Measurements from ENCODE around the gene TMEM86A.

Gene TMEM86A

GRCh38 chr11:18700375-18700774, 1.8 kb downstream of the TMEM86A start:
- no peak for DNase-seq (ENCODE audit: low spot score)

- DNase-seq (ENCODE audit: low spot score): no peak
Measured at GRCh38 chr11:18700872-18701271, 2.3 kb downstream of the TMEM86A start.

GRCh38 chr11:18701614-18702216, 3.1 kb downstream of the TMEM86A start:
- no peak for DNase-seq (ENCODE audit: low spot score)

GRCh38 chr11:18703001-18703763, 4.6 kb downstream of the TMEM86A start:
- no peak for DNase-seq (ENCODE audit: low spot score)

GRCh38 chr11:18704045-18704645, 5.6 kb downstream of the TMEM86A start:
- no peak for DNase-seq (ENCODE audit: low spot score)

GRCh38 chr11:18704698-18705097, 6.1 kb downstream of the TMEM86A start:
- no peak for DNase-seq (ENCODE audit: low spot score)

GRCh38 chr11:18705651-18706281, 7.2 kb downstream of the TMEM86A start:
- peak; percentile 38 for DNase-seq (ENCODE audit: low spot score)

- DNase-seq (ENCODE audit: low spot score): peak; percentile 87
Measured at GRCh38 chr11:18706330-18707243, 8.0 kb downstream of the TMEM86A start.

- no peak for DNase-seq (ENCODE audit: low spot score)
Measured at GRCh38 chr11:18707811-18708340, 9.3 kb downstream of the TMEM86A start.

- DNase-seq (ENCODE audit: low spot score): no peak
Measured at GRCh38 chr11:18709414-18709813, 10.8 kb downstream of the TMEM86A start.

GRCh38 chr11:18710545-18710944, 12.0 kb downstream of the TMEM86A start:
- no peak for DNase-seq (ENCODE audit: low spot score)

GRCh38 chr11:18713646-18714442, 15.3 kb downstream of the TMEM86A start:
- DNase-seq (ENCODE audit: low spot score): no peak

GRCh38 chr11:18714443-18714780, 15.8 kb downstream of the TMEM86A start:
- DNase-seq (ENCODE audit: low spot score): no peak

GRCh38 chr11:18715476-18715875, 16.9 kb downstream of the TMEM86A start:
- no peak for DNase-seq (ENCODE audit: low spot score)

- no peak for DNase-seq (ENCODE audit: low spot score)
Measured at GRCh38 chr11:18720091-18720807, 21.7 kb downstream of the TMEM86A start.

- DNase-seq (ENCODE audit: low spot score): peak; percentile 76
Measured at GRCh38 chr11:18720808-18721560, 22.4 kb downstream of the TMEM86A start.

- peak; percentile 73 for DNase-seq (ENCODE audit: low spot score)
Measured at GRCh38 chr11:18721561-18722292, 23.1 kb downstream of the TMEM86A start.

- no peak for DNase-seq (ENCODE audit: low spot score)
Measured at GRCh38 chr11:18722293-18722637, 23.7 kb downstream of the TMEM86A start.

- no peak for DNase-seq (ENCODE audit: low spot score)
Measured at GRCh38 chr11:18723991-18724390, 25.4 kb downstream of the TMEM86A start.
